Retinal pigment epithelial cell (primary cell): ENCODE data around the gene GATM.

Experiments used
- DNase-seq: peaks from one replicate; pipeline ENCODE4 v3.0.0-alpha.2; 2010; ENCODE audit warnings: low read depth
- H3K4me3 ChIP-seq: 2 replicates; pipeline ENCODE4 v1.5.1; 2011; ENCODE audit warnings: mild to moderate bottlenecking, low read length, control low read depth, moderate library complexity
- CTCF ChIP-seq: conservative IDR thresholded peaks from 2 replicates; pipeline ENCODE4 v1.5.1; 2011; ENCODE audit warnings: low read depth, low read length, control low read depth, inconsistent platforms

Gene GATM

GRCh38 chr15:45351227-45351626 is 27.1 kb downstream of the GATM start:
- DNase-seq: no peak
- no peak overlapping the region for H3K4me3 ChIP-seq
- TF ChIP-seq CTCF: no peak

GRCh38 chr15:45349623-45350022 is 28.7 kb downstream of the GATM start:
- H3K4me3 ChIP-seq: no peak overlapping the region
- DNase-seq: no peak
- TF ChIP-seq CTCF: no peak

GRCh38 chr15:45347989-45348388 is 30.4 kb downstream of the GATM start:
- no peak for TF ChIP-seq CTCF
- DNase-seq: no peak
- no peak overlapping the region for H3K4me3 ChIP-seq

- H3K4me3 ChIP-seq: no peak overlapping the region
- DNase-seq: no peak
- no peak for TF ChIP-seq CTCF
These were observed 31.3 kb downstream of the GATM start for GRCh38 chr15:45347033-45347432.

GRCh38 chr15:45346381-45346780 is 32.0 kb downstream of the GATM start:
- no peak for TF ChIP-seq CTCF
- DNase-seq: no peak
- H3K4me3 ChIP-seq: no peak overlapping the region

GRCh38 chr15:45343258-45343860 is 35.0 kb downstream of the GATM start:
- H3K4me3 ChIP-seq: no peak overlapping the region
- no peak for DNase-seq
- TF ChIP-seq CTCF: no peak

- no peak for TF ChIP-seq CTCF
- no peak for DNase-seq
- H3K4me3 ChIP-seq: no peak overlapping the region
These were observed 36.6 kb downstream of the GATM start for GRCh38 chr15:45341790-45342189.
